Measurements from ENCODE around the gene TGM4. TPM values are rescaled to one million over a fixed set of nuclear protein-coding genes. Genes with fewer than 3 reads are reported as not detected.
"Not testable (repeated sequence)": the region's sequence is repeated elsewhere in the genome, so short reads cannot be mapped to it uniquely, and the experiment has no call there.

TGM4 gene
- total RNA-seq, 2 experiments from 2014 or later = not detected

DNA sequence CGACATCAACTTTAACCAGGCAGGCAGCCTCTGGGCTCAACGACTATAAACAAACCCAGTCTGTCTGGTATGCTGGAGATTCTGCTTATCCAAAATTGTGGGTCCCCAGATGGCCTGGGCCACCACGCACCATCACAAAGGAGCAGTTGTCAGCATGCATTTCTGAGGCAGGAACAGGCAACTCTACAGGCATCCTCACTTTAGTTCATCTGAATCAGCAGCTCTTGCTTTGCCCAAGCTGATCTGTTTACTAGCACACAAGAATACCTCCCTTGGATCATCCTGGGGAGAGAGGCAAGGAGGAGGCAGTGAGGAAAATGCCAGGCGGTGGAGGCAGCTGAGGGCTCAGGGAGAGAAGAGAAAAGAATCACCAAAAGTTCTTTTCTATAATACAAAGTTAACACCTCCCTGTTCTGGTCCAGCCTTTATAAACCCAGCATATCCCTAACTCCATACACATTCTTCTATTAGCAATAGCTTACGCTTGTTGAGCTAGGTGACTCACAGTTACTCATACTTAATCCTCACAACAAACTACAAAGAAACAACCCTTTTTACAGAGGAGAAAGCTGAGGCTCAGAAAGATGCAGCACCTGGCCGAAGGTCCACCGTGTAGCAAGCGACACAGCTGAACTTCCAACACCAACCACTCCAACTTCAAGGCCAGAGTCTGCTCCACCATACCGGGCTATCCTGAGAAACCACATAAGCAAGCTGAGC is 68.0 kb downstream of the TGM4 start:
- H3K27ac Mint-ChIP-seq = no peak overlapping the region
- intact Hi-C loops (cut with micrococcal nuclease) = no loop called here
- H3K36me3 Mint-ChIP-seq = peaks cover 17% of the 10 kb centered on the region

DNA sequence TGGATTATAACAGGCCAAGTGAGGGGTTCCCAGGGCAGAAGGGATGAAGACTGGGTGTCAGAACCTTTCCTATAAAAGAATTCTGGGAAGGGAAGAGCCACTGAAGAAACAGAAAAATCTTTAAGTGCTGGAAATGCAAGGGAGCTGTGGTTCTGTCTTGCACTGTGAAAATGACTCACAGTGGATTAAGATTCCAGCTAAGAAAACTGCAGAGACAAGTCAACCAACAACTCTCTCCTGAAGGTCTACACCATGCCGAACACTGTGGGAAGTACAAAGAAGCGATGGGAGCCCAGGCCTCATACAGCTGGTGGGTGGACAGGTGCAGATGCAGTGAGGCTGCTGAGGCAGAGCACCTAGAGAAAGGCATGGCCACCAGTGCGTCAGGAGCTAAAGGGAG is 73.8 kb downstream of the TGM4 start:
- CTCF ChIA-PET = no interaction called here
- H3K27ac Mint-ChIP-seq = no peak overlapping the region
- H3K36me3 Mint-ChIP-seq = peaks cover 2% of the 10 kb centered on the region
- no peak for DNase-seq
- intact Hi-C loops (cut with micrococcal nuclease) = no loop called here
- POLR2A ChIA-PET = no interaction called here
- no peak overlapping the region for H3K4me3 Mint-ChIP-seq
- H3K27me3 Mint-ChIP-seq = no peaks in the 10 kb centered on the region
- no peaks in the 10 kb centered on the region for H3K9me3 Mint-ChIP-seq
- H3K4me1 Mint-ChIP-seq (ENCODE audit: low read depth) = no peaks in the 10 kb centered on the region

More for the DNA sequence above, 68.0 kb downstream of the TGM4 start:
- POLR2A ChIA-PET = no interaction called here
- H3K4me3 Mint-ChIP-seq = no peak overlapping the region
- H3K4me1 Mint-ChIP-seq (ENCODE audit: low read depth) = no peaks in the 10 kb centered on the region
- H3K9me3 Mint-ChIP-seq = no peaks in the 10 kb centered on the region
- no peaks in the 10 kb centered on the region for H3K27me3 Mint-ChIP-seq
- CTCF ChIA-PET = interaction anchor here (0.6 kb wide), 1 partner anchor 409 kb away, joined by 5 read pairs; no protein-coding TSS in a partner anchor
- no peak for DNase-seq

DNA sequence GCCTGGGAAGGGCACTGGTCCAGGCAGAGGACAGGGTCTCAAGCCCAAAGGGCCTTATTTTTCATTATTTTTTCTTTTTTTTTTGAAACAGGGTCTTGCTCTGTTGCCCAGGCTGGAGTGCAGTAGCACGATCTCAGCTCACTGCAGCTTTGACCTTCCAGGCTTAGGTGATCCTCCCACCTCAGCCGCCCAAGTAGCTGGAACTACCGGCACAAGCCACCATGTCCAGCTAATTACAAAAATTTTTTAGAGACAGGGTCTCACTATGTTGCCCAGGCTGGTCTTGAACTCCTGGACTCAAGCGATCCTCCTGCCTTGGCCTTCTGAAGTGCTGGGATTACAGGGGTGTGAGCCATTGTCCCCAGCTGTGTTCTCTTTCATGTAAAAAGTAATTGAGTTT is 75.4 kb downstream of the TGM4 start:
- H3K27ac Mint-ChIP-seq; H3K4me1 Mint-ChIP-seq (ENCODE audit: low read depth); H3K9me3 Mint-ChIP-seq; DNase-seq; H3K36me3 Mint-ChIP-seq; H3K27me3 Mint-ChIP-seq; intact Hi-C loops (cut with micrococcal nuclease); H3K4me3 Mint-ChIP-seq; CTCF ChIA-PET; POLR2A ChIA-PET: not testable (repeated sequence)

DNA sequence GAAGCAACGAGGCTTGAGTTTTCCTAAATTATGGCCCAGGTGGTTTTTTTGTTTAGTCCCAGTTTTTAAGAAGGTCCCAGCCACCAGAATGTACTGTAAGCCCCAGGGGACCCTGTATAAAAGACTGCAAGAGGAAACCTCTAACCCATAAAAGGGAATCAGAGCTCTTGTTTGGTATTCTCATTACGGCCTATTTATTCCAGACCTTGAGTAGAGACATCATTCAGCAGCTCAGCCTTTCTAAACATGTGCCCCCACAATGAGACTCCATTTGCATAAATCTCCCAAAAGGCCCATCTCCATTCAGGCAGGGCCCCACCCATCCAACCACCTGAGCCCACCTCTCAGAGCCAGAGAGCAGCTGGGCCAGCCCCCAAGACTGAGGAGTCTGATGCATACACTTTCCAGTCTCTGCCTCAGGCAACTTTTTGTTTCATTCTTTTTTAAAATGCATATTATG is 75.9 kb downstream of the TGM4 start:
- intact Hi-C loops (cut with micrococcal nuclease) = no loop called here
- no peak overlapping the region for H3K27ac Mint-ChIP-seq
- no peaks in the 10 kb centered on the region for H3K36me3 Mint-ChIP-seq
- no peak for DNase-seq
- CTCF ChIA-PET = no interaction called here
- no peaks in the 10 kb centered on the region for H3K27me3 Mint-ChIP-seq
- no peak overlapping the region for H3K4me3 Mint-ChIP-seq
- no peaks in the 10 kb centered on the region for H3K4me1 Mint-ChIP-seq (ENCODE audit: low read depth)
- H3K9me3 Mint-ChIP-seq = no peaks in the 10 kb centered on the region
- POLR2A ChIA-PET = no interaction called here

DNA sequence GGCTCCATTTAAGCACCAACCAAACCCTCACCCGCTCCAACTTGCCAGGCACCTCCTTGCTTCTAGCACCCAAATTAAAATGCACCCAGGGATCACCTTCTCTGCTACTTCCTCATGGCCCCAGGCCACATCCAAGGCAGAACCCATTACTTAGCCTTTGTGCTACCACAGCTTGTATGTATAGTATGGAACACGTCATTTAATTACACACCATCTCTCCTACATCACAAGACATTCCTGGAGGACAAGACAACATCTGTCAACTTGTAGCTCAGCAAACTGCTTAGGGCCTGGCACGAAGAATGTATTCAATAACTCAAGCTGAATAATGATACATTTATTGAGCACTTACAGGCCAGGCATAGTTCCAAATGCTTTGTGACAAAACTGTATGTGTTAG is 78.3 kb downstream of the TGM4 start:
- Mint-ChIP-seq H3K4me1 (ENCODE audit: low read depth) (no peaks in the 10 kb centered on the region), H3K27ac (no peak overlapping the region), H3K27me3 (no peaks in the 10 kb centered on the region), H3K4me3 (no peak overlapping the region), H3K9me3 (no peaks in the 10 kb centered on the region), H3K36me3 (peaks cover 3% of the 10 kb centered on the region)
- no peak for DNase-seq
- ChIA-PET POLR2A (no interaction called here), CTCF (no interaction called here)
- intact Hi-C loops (cut with micrococcal nuclease) = no loop called here

DNA sequence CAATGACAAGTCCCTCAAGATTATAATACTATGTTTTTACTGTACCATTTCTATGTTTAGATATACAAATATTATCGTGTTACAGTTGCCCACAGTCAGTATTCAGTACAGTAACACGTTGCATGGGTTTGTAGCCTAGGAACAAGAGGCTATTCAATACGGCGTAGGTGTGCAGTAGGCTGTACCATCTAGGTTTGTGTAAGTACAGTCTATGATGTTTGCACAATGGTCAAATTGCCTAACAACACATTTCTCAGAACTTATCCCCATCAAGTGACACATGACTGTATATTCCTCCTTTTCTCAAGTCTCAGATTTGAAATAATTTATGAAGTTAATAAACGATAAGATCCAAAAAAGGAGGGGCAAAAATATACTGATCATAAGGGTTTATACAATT is 79.9 kb downstream of the TGM4 start:
- ChIA-PET CTCF (no interaction called here), POLR2A (no interaction called here)
- H3K4me1 Mint-ChIP-seq (ENCODE audit: low read depth) = no peaks in the 10 kb centered on the region
- no peak overlapping the region for H3K27ac Mint-ChIP-seq
- intact Hi-C loops (cut with micrococcal nuclease) = no loop called here
- H3K9me3 Mint-ChIP-seq = no peaks in the 10 kb centered on the region
- peaks cover 7% of the 10 kb centered on the region for H3K36me3 Mint-ChIP-seq
- no peaks in the 10 kb centered on the region for H3K27me3 Mint-ChIP-seq
- DNase-seq = no peak
- H3K4me3 Mint-ChIP-seq = no peak overlapping the region

DNA sequence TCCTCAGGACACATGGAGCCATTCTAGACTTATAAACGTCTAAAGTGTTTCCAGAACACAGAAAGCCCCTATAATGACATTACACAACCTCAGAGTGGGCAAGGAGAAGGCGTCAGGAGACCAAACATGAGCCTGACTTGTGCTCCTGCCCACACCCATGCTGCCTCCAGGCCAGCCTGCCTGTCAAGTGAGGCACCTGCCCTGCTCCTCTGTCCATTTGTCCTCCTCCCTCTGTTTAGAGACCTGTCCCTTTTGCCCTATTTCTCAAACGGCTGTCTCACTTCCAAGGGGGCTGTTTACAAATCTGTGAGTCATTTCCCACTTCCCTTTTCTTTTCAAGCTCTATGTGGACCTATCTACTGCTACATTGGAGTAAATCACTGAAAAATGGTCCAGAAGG is 80.6 kb downstream of the TGM4 start:
- H3K27me3 Mint-ChIP-seq = no peaks in the 10 kb centered on the region
- no peak overlapping the region for H3K27ac Mint-ChIP-seq
- POLR2A ChIA-PET = no interaction called here
- peaks cover 7% of the 10 kb centered on the region for H3K36me3 Mint-ChIP-seq
- H3K9me3 Mint-ChIP-seq = no peaks in the 10 kb centered on the region
- no peak for DNase-seq
- H3K4me1 Mint-ChIP-seq (ENCODE audit: low read depth) = no peaks in the 10 kb centered on the region
- CTCF ChIA-PET = no interaction called here
- no peak overlapping the region for H3K4me3 Mint-ChIP-seq
- intact Hi-C loops (cut with micrococcal nuclease) = no loop called here

DNA sequence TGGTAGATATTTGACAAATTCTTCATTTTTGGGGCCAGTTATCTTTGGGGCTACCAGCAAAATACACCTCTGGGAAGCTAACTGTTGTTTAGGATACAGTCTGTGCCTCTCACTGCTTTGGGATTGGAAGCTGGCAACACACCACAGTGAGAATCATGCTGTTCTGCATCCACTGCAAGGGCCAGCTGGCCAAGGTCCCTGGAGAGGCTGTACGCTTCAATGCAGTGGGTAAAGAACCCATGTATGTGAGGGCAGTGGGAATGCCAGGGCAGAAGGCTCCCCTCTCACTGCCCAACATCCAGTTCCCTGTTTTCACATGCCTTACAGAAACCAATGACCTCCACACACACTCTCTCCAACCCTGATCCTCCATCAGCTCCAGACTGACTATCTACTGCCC is 81.5 kb downstream of the TGM4 start:
- Mint-ChIP-seq H3K27ac (no peak overlapping the region), H3K4me1 (ENCODE audit: low read depth) (peaks cover 6% of the 10 kb centered on the region), H3K9me3 (no peaks in the 10 kb centered on the region), H3K36me3 (peaks cover 7% of the 10 kb centered on the region), H3K27me3 (no peaks in the 10 kb centered on the region), H3K4me3 (no peak overlapping the region)
- intact Hi-C loops (cut with micrococcal nuclease) = no loop called here
- ChIA-PET CTCF (interaction anchor here (1.2 kb wide), 1 partner anchor 423 kb away, joined by 3 read pairs; no protein-coding TSS in a partner anchor), POLR2A (no interaction called here)
- DNase-seq = no peak

DNA sequence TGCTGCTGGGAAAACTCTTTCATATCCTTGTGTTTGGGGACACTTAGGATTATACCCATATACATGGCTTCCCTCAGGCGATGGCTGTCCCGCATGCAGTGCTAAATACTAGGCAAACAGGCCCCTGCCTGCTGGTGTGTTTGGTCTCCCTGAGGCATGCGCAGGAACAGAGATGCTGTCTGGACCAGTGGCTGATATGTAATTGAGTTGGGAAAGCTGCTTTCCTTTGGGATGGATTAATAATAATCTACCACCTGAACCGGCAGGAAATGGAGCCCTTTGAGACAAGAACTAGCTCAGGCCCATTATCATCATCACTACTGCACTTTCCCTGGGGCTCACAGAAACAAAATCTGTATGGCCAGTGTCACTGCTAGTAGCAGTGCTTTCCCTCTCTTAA is 83.6 kb downstream of the TGM4 start:
- Mint-ChIP-seq H3K4me3 (no peak overlapping the region), H3K4me1 (ENCODE audit: low read depth) (peaks cover 10% of the 10 kb centered on the region), H3K36me3 (peaks cover 7% of the 10 kb centered on the region), H3K27ac (no peak overlapping the region), H3K9me3 (no peaks in the 10 kb centered on the region), H3K27me3 (no peaks in the 10 kb centered on the region)
- no peak for DNase-seq
- intact Hi-C loops (cut with micrococcal nuclease) = no loop called here
- ChIA-PET CTCF (interaction anchor here (0.5 kb wide), 1 partner anchor 221 kb away, joined by 3 read pairs; no protein-coding TSS in a partner anchor), POLR2A (no interaction called here)

DNA sequence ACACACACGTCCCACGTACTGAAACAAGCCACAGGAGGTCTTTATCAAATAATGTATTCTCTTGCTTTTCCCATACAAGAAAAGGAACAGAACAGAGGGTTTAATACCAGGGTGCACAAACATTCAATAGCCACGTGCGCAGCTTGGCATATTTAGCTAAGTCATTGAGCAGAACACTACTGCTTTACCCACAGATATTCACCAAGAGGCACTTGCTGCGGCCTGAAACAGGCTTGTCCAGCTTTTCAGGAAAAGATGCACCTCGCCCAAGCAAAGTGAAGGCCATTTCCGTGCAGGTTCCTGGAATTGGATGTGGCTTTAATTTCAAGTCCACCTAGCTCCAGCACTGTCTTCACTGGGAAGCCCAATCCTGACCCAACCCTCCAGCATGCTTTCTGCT is 84.0 kb downstream of the TGM4 start:
- no peaks in the 10 kb centered on the region for H3K9me3 Mint-ChIP-seq
- no peak for DNase-seq
- H3K36me3 Mint-ChIP-seq = peaks cover 7% of the 10 kb centered on the region
- intact Hi-C loops (cut with micrococcal nuclease) = no loop called here
- no peak overlapping the region for H3K4me3 Mint-ChIP-seq
- ChIA-PET POLR2A (no interaction called here), CTCF (interaction anchor here (0.5 kb wide), 1 partner anchor 221 kb away, joined by 3 read pairs; no protein-coding TSS in a partner anchor)
- no peaks in the 10 kb centered on the region for H3K27me3 Mint-ChIP-seq
- peaks cover 10% of the 10 kb centered on the region for H3K4me1 Mint-ChIP-seq (ENCODE audit: low read depth)
- H3K27ac Mint-ChIP-seq = no peak overlapping the region

DNA sequence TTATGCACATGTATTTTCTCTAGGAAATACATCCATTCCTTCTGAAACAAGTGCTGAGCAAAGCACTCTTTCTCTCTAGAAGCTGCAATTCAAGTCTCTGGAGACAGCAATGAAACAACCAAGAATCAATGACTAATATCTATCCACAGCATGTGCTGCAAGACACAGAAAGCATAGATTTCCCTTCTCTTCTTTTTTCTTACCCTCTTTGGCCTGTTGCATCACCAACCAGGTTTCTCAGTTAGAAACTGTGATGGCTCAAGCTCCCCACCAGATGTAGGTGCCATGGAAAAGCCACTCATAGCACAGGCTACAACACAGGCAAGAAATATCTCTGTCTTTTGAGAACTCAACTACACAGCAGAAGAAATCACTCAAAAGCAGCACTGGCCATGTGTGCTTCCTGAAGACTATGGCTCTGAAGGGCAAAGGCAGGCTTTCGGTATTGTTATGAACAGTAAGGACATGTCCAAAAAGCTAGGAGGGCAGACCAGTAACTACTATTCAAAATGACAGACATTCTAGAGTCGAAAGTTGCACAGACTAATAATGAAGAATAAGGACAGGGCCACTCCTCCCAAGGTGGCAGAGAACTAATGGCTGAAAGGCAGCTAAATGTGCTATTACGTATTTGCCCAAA is 86.1 kb downstream of the TGM4 start:
- H3K27ac Mint-ChIP-seq = no peak overlapping the region

DNA sequence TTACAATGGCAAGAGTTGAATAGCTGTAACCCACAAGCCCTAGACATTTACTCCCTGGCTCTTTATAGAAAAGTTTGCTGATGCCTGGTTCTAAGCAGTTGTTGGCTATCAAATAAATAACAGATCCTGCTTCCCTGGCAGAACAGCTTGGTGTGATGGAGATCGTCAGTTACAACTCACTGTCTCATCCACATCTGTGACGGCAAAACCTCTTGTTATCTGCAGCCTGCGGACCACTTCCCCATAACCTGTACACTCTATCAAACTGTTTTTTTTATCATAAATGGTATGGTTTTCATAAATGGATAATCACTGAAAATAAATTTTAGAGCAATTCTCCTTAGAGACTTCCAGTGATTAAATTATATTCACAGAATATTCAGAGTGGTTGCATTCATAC is 87.5 kb downstream of the TGM4 start:
- H3K27me3 Mint-ChIP-seq = no peaks in the 10 kb centered on the region
- ChIA-PET CTCF (no interaction called here), POLR2A (no interaction called here)
- no peak for DNase-seq
- H3K4me3 Mint-ChIP-seq = no peak overlapping the region
- no peaks in the 10 kb centered on the region for H3K9me3 Mint-ChIP-seq
- H3K4me1 Mint-ChIP-seq (ENCODE audit: low read depth) = peaks cover 24% of the 10 kb centered on the region
- peaks cover 7% of the 10 kb centered on the region for H3K36me3 Mint-ChIP-seq
- intact Hi-C loops (cut with micrococcal nuclease) = no loop called here
- H3K27ac Mint-ChIP-seq = no peak overlapping the region

More for the DNA sequence above, 86.1 kb downstream of the TGM4 start:
- Mint-ChIP-seq H3K4me1 (ENCODE audit: low read depth) (peaks cover 18% of the 10 kb centered on the region), H3K27me3 (no peaks in the 10 kb centered on the region), H3K9me3 (no peaks in the 10 kb centered on the region), H3K4me3 (no peak overlapping the region), H3K36me3 (peaks cover 7% of the 10 kb centered on the region)
- intact Hi-C loops (cut with micrococcal nuclease) = no loop called here
- ChIA-PET POLR2A (interaction anchor here (1.9 kb wide), 1 partner anchor 16 kb away, joined by 5 read pairs; the partner anchor contains the start of genes EXOSC7 and ZDHHC3), CTCF (no interaction called here)
- peak; percentile 12 for DNase-seq

Measured in activated CD4-positive, alpha-beta memory T cell treated with anti-CD3 and anti-CD28 coated beads for 36 hours (primary cell).